Activated CD8-positive, alpha-beta memory T cell treated with anti-CD3 and anti-CD28 coated beads for 1 hour (primary cell): Measurements from ENCODE around the gene FRMPD4.
"Not testable (repeated sequence)": the region's sequence is repeated elsewhere in the genome, so short reads cannot be mapped to it uniquely, and the experiment has no call there.

ENCODE experiments used
- DNase-seq, 2 donors: peaks; one replicate each; pipeline ENCODE4 v3.0.0-alpha.2; 2020; ENCODE audit warnings: low read depth in 1 of 2; ENCODE audit errors: extremely low read depth in 1 of 2

Gene FRMPD4

GRCh38 chrX:12138361-12139313, at the start of gene FRMPD4:
Gene FRMPD4, plus strand, starts transcription at chrX:12138473. Its CDS starts 499 bp downstream, at chrX:12138972.
- DNase-seq = no peak

- no peak for DNase-seq
Measured at GRCh38 chrX:12089740-12090139, 48.5 kb upstream of the FRMPD4 start.

- no peak for DNase-seq
Measured at GRCh38 chrX:12113321-12113720, 25.0 kb upstream of the FRMPD4 start.

- DNase-seq = no peak
Measured at GRCh38 chrX:12115377-12115776, 22.9 kb upstream of the FRMPD4 start.

- DNase-seq = no peak
Measured at GRCh38 chrX:12118134-12118533, 20.1 kb upstream of the FRMPD4 start.

GRCh38 chrX:12128017-12128416, 10.3 kb upstream of the FRMPD4 start:
- DNase-seq = no peak

GRCh38 chrX:12137951-12138360, 317 bp upstream of the FRMPD4 start:
- DNase-seq = no peak

- no peak for DNase-seq
Measured at GRCh38 chrX:12139934-12140611, 1.8 kb downstream of the FRMPD4 start.

GRCh38 chrX:12141511-12141910, 3.2 kb downstream of the FRMPD4 start:
- DNase-seq = no peak

- no peak for DNase-seq
Measured at GRCh38 chrX:12142661-12143060, 4.4 kb downstream of the FRMPD4 start.

- DNase-seq = no peak
Measured at GRCh38 chrX:12145402-12145801, 7.1 kb downstream of the FRMPD4 start.

GRCh38 chrX:12149670-12150407, 11.6 kb downstream of the FRMPD4 start:
- DNase-seq = no peak

- no peak for DNase-seq
Measured at GRCh38 chrX:12153317-12153716, 15.0 kb downstream of the FRMPD4 start.

GRCh38 chrX:12153741-12154140, 15.5 kb downstream of the FRMPD4 start:
- no peak for DNase-seq

GRCh38 chrX:12159799-12160198, 21.5 kb downstream of the FRMPD4 start:
- DNase-seq = no peak

- no peak for DNase-seq
Measured at GRCh38 chrX:12162420-12162819, 24.1 kb downstream of the FRMPD4 start.

- not testable (repeated sequence) for DNase-seq
Measured at GRCh38 chrX:12164180-12164579, 25.9 kb downstream of the FRMPD4 start.

GRCh38 chrX:12170755-12171154, 32.5 kb downstream of the FRMPD4 start:
- no peak for DNase-seq

GRCh38 chrX:12174358-12174757, 36.1 kb downstream of the FRMPD4 start:
- DNase-seq = no peak

GRCh38 chrX:12197030-12197429, 58.8 kb downstream of the FRMPD4 start:
- DNase-seq = no peak

GRCh38 chrX:12206413-12206812, 68.1 kb downstream of the FRMPD4 start:
- no peak for DNase-seq
